WTC11 (cell line): ENCODE results near the gene GPC5.

Experiments used
- TF ChIP-seq, protein P1 (sequence below): fragments of 200-600 bp; IDR thresholded peaks from 2 replicates; pipeline ENCODE4 v1.8.0; 2022; ENCODE audit warnings: antibody characterized with exemption
- TF ChIP-seq, protein P2 (sequence below): sonication (generic); formaldehyde crosslinking; conservative IDR thresholded peaks from 2 replicates; pipeline ENCODE4 v1.8.1; 2022; ENCODE audit warnings: mild to moderate bottlenecking, missing genetic modification reagents

DNA sequence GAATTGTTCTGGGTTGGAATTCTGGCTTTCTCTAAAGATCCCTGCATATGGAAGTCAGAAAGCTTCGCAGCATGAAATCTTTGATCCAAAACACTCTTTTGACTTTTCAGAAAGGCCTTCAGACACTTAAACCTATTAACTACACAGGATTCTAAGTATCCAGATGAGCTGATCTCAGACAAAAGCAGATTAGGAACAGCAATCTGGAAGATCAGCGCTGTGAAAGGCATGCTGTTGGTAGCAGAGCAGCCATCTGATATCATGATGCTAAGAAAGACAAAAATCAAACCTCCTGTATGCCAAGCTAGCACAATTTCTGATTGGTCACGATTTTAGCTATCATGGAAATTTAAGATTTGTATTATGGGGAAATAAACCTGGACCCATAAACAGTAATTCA lies 589.9 kb downstream of the GPC5 start:
- TF ChIP-seq, protein P1, sequence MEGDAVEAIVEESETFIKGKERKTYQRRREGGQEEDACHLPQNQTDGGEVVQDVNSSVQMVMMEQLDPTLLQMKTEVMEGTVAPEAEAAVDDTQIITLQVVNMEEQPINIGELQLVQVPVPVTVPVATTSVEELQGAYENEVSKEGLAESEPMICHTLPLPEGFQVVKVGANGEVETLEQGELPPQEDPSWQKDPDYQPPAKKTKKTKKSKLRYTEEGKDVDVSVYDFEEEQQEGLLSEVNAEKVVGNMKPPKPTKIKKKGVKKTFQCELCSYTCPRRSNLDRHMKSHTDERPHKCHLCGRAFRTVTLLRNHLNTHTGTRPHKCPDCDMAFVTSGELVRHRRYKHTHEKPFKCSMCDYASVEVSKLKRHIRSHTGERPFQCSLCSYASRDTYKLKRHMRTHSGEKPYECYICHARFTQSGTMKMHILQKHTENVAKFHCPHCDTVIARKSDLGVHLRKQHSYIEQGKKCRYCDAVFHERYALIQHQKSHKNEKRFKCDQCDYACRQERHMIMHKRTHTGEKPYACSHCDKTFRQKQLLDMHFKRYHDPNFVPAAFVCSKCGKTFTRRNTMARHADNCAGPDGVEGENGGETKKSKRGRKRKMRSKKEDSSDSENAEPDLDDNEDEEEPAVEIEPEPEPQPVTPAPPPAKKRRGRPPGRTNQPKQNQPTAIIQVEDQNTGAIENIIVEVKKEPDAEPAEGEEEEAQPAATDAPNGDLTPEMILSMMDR, result no peak
- TF ChIP-seq, protein P2, sequence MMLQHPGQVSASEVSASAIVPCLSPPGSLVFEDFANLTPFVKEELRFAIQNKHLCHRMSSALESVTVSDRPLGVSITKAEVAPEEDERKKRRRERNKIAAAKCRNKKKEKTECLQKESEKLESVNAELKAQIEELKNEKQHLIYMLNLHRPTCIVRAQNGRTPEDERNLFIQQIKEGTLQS (CRISPR knock-in tag), result no peak
